Gastrocnemius medialis (tissue), 4 donors: ENCODE measurements around the gene MPPED1. TPM values are rescaled to one million over a fixed set of nuclear protein-coding genes. Genes with fewer than 3 reads are reported as not detected.

ENCODE experiments used
- ATAC-seq, 2 donors: fragments of 150-250 bp; one replicate each; pipeline ENCODE4 v1.9.1; 2016
- DNase-seq, 2 donors: peaks; one replicate each; pipeline ENCODE4 v3.0.0-alpha.2; 2019
- H3K27ac ChIP-seq, 4 donors: fragments of 200-600 bp; sonication (generic); 1 replicate in 1 of 4; 2 replicates in 3 of 4; pipeline ENCODE4 v1.5.1; 2016 to 2018; ENCODE audit warnings: mild to moderate bottlenecking in 2 of 4, moderate library complexity in 1 of 4
- H3K27me3 ChIP-seq, 3 donors: fragments of 200-600 bp; sonication (generic) in 2 of 3; 1 replicate in 1 of 3; 2 replicates in 2 of 3; pipeline versions ENCODE4 v1.5.1 to v1.6.0; 2016 to 2019; ENCODE audit warnings: mild to moderate bottlenecking in 1 of 3, moderate library complexity in 1 of 3
- H3K36me3 ChIP-seq, 2 donors: fragments of 200-600 bp; sonication (generic) in 1 of 2; one replicate each; pipeline ENCODE4 v1.5.1; 2017 to 2018
- H3K4me1 ChIP-seq, 2 donors: fragments of 200-600 bp; sonication (generic) in 1 of 2; one replicate each; pipeline ENCODE4 v1.5.1; 2016 to 2017; ENCODE audit warnings: mild to moderate bottlenecking in 2 of 2
- H3K4me3 ChIP-seq, 4 donors: fragments of 200-600 bp; sonication (generic) in 3 of 4; 1 replicate in 1 of 4; 2 replicates in 3 of 4; pipeline ENCODE4 v1.5.1; 2016 to 2019; ENCODE audit warnings: mild to moderate bottlenecking in 2 of 4
- H3K9me3 ChIP-seq, 3 donors: fragments of 200-600 bp; sonication (generic) in 2 of 3; 1 replicate in 1 of 3; 2 replicates in 2 of 3; pipeline ENCODE4 v1.5.1; 2016 to 2019
- POLR2A ChIP-seq, 2 donors: fragments of 450-650 bp; IDR thresholded peaks; one replicate each; pipeline ENCODE4 v1.6.1; 2017; ENCODE audit warnings: antibody characterized with exemption in 2 of 2, mild to moderate bottlenecking in 2 of 2, moderate library complexity in 2 of 2
- in situ Hi-C, 4 donors: fragments of 200-750 bp; cut with MboI; loops; one replicate each; pipeline versions ENCODE4 v1.15.0 to v1.8.0; 2017; ENCODE audit warnings: low sequenced_read_pairs in 4 of 4
- intact Hi-C: fragments of 100-400 bp; cut with DNase I; formaldehyde crosslinking; loops from one replicate; pipeline ENCODE4 v1.15.1; 2023; ENCODE audit warnings: low total_unique reads
- total RNA-seq, 4 donors: library from RNA; depleted of rRNA; stranded (reverse); fragments of >200 nt; gene quantifications; one replicate each; pipeline versions ENCODE4 v1.1.0 to v1.2.3, GENCODE V29; 2016
- TF ChIP-seq, protein P1 (sequence below), 5 experiments: fragments of 450-650 bp in 3 of 5; fragments of 200-600 bp in 2 of 5; sonication (generic) in 2 of 5; IDR thresholded peaks in 4 of 5; conservative IDR thresholded peaks in 1 of 5; 1 replicate in 4 of 5; 2 replicates in 1 of 5; pipeline ENCODE4 v1.5.1; 2016 to 2019; ENCODE audit warnings: antibody characterized with exemption in 5 of 5, mild to moderate bottlenecking in 3 of 5, moderate library complexity in 3 of 5

The MPPED1 gene
- total RNA-seq, 4 donors from 2014 or later, result not detected

DNA sequence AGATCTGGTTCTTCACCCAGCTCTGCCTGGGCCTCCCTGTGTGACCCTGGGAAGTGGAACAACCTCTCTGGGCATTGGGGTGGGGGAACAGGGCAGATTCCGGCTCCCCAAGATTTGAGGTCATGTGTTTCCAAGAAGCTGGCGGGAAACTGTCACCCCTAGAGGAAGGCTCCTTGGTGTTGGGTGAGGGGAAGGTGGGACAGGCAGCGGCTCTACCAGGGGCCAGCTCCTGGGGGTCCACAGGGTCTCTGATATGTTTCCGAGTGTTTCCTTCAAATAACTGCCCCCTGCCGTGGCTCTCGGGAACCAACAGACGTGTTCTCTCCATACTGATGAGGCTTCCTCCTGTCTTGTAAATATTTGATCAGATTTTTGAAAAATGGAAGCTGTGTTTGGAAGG is 78.5 kb downstream of the MPPED1 start:
- Histone ChIP-seq H3K36me3 (no peaks in the 10 kb centered on the region), H3K27ac (no peak overlapping the region), H3K4me1 (no peaks in the 10 kb centered on the region), H3K9me3 (no peaks in the 10 kb centered on the region), H3K27me3 (peaks cover 0 to 16% (median 2%) of the 10 kb centered on the region in 3 donors), H3K4me3 (no peak overlapping the region)
- in situ Hi-C loops, result no loop called here
- intact Hi-C loops, result no loop called here
- DNase-seq (no peak), ATAC-seq (no peak)
- TF ChIP-seq POLR2A (IDR thresholded peaks at IDR 0.05), result no peak
- TF ChIP-seq, protein P1, sequence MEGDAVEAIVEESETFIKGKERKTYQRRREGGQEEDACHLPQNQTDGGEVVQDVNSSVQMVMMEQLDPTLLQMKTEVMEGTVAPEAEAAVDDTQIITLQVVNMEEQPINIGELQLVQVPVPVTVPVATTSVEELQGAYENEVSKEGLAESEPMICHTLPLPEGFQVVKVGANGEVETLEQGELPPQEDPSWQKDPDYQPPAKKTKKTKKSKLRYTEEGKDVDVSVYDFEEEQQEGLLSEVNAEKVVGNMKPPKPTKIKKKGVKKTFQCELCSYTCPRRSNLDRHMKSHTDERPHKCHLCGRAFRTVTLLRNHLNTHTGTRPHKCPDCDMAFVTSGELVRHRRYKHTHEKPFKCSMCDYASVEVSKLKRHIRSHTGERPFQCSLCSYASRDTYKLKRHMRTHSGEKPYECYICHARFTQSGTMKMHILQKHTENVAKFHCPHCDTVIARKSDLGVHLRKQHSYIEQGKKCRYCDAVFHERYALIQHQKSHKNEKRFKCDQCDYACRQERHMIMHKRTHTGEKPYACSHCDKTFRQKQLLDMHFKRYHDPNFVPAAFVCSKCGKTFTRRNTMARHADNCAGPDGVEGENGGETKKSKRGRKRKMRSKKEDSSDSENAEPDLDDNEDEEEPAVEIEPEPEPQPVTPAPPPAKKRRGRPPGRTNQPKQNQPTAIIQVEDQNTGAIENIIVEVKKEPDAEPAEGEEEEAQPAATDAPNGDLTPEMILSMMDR (IDR thresholded peaks at IDR 0.05 in 4 of 5, conservative IDR thresholded peaks at IDR 0.05 in 1 of 5), result no peak

DNA sequence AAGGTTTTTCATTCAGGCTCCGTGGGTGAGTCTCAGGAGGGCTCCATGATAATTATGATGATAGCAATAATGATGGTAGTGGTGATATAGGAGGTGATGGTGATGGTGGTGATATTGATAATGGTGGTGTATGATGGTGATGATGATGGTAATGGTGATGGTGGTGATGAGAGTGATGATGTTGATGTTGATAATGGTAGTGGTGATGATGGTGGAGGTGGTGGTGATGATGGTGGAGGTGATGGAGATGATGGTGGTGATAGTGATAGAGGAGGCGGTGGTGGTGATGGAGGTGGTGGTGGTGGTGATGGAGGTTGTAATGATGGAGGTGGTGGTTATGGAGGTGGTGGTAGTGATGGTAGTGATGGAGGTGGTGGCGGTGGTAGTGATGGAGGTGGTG is 79.4 kb downstream of the MPPED1 start:
- no peak for TF ChIP-seq POLR2A (IDR thresholded peaks at IDR 0.05)
- TF ChIP-seq, protein P1 (IDR thresholded peaks at IDR 0.05 in 4 of 5, conservative IDR thresholded peaks at IDR 0.05 in 1 of 5), result no peak
- H3K27me3 ChIP-seq, result peaks cover 0 to 16% (median 2%) of the 10 kb centered on the region in 3 donors
- H3K9me3 ChIP-seq, result no peaks in the 10 kb centered on the region
- no peaks in the 10 kb centered on the region for H3K36me3 ChIP-seq
- in situ Hi-C loops, result no loop called here
- no peaks in the 10 kb centered on the region for H3K4me1 ChIP-seq
- intact Hi-C loops, result no loop called here
- DNase-seq (no peak), ATAC-seq (no peak)
- H3K27ac ChIP-seq, result no peak overlapping the region
- H3K4me3 ChIP-seq, result no peak overlapping the region

DNA sequence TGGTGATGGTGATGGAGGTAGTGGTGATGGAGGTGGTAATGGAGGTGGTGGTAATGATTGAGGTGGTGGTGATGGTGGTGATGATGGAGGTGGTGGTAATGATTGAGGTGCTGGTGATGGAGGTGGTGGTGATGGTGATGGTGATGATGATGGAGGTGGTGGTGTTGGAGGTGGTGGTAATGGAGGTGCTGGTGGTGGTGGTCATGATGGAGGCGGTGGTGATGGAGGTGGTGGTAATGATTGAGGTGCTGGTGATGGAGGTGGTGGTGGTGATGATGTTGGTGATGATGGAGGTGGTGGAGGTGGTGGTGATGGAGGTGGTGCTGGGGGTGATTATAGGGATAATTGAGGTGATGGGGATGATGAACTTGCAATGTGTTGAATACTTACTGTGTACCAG is 79.9 kb downstream of the MPPED1 start:
- no peaks in the 10 kb centered on the region for H3K9me3 ChIP-seq
- H3K27me3 ChIP-seq, result peaks cover 0 to 16% (median 2%) of the 10 kb centered on the region in 3 donors
- intact Hi-C loops (no loop called here), in situ Hi-C loops (no loop called here)
- ATAC-seq (no peak), DNase-seq (no peak)
- no peaks in the 10 kb centered on the region for H3K36me3 ChIP-seq
- H3K4me3 ChIP-seq, result no peak overlapping the region
- TF ChIP-seq, protein P1 (IDR thresholded peaks at IDR 0.05 in 4 of 5, conservative IDR thresholded peaks at IDR 0.05 in 1 of 5), result no peak
- TF ChIP-seq POLR2A (IDR thresholded peaks at IDR 0.05), result no peak
- no peaks in the 10 kb centered on the region for H3K4me1 ChIP-seq
- no peak overlapping the region for H3K27ac ChIP-seq

DNA sequence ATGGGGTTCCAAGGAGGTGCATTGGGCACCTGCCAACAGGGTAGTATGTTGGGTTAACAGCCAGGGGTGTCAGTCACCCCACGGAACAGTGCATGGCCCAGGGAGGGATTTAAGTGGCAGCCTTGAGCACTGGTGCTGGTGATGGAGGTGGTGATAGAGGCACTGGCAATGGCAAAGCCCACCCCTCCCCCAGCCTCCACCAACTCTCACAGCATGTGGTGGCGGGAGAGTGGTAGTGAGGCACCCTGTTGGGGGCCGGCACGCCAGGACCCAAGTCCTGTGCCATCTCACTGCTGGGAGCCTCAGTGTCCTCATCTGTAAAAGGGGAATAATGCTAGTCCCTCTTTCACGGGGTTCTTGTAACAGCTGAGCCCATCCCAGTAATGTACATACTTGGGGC is 81.5 kb downstream of the MPPED1 start:
- TF ChIP-seq, protein P1 (IDR thresholded peaks at IDR 0.05 in 4 of 5, conservative IDR thresholded peaks at IDR 0.05 in 1 of 5), result no peak
- no peak for TF ChIP-seq POLR2A (IDR thresholded peaks at IDR 0.05)
- Histone ChIP-seq H3K27ac (no peak overlapping the region), H3K9me3 (no peaks in the 10 kb centered on the region), H3K27me3 (peaks cover 0 to 5% (median under 1%) of the 10 kb centered on the region in 3 donors), H3K4me1 (no peaks in the 10 kb centered on the region), H3K36me3 (no peaks in the 10 kb centered on the region), H3K4me3 (no peak overlapping the region)
- intact Hi-C loops, result no loop called here
- ATAC-seq (no peak), DNase-seq (no peak)
- in situ Hi-C loops, result no loop called here
